GM23338 (cell line): ENCODE data around the gene ALOX15. TPM values are rescaled to one million over a fixed set of nuclear protein-coding genes. Genes with fewer than 3 reads are reported as not detected.

Experiments
- CREB1 ChIP-seq: fragments of 250-450 bp; sonication (Bioruptor Pico); IDR thresholded peaks from 2 replicates; pipeline ENCODE4 v1.5.0; 2020; ENCODE audit warnings: low read depth, mild to moderate bottlenecking, moderate library complexity
- ETS1 ChIP-seq: IDR thresholded peaks from 2 replicates; pipeline ENCODE4 v1.6.1; 2016; ENCODE audit warnings: antibody characterized with exemption
- EZH2 ChIP-seq: fragments of 200-600 bp; sonication (generic); IDR thresholded peaks from one replicate; pipeline ENCODE4 v1.8.0; 2017; ENCODE audit warnings: antibody characterized with exemption, mild to moderate bottlenecking, low read depth; ENCODE audit not compliant: unreplicated experiment
- EZH2phosphoT487 ChIP-seq: fragments of 200-600 bp; sonication (generic); IDR thresholded peaks from one replicate; pipeline ENCODE4 v1.8.1; 2018; ENCODE audit warnings: antibody characterized with exemption; ENCODE audit not compliant: unreplicated experiment
- POLR2AphosphoS5 ChIP-seq: IDR thresholded peaks from 2 replicates; pipeline ENCODE4 v1.6.1; 2016; ENCODE audit warnings: antibody characterized with exemption, low read depth
- STAT1 ChIP-seq: IDR thresholded peaks from one replicate; pipeline ENCODE4 v1.6.1; 2016; ENCODE audit warnings: antibody characterized with exemption; ENCODE audit not compliant: unreplicated experiment
- ZNF114 ChIP-seq: fragments of 250-450 bp; sonication (Bioruptor Pico); IDR thresholded peaks from 2 replicates; pipeline ENCODE4 v1.5.0; 2020; ENCODE audit warnings: mild to moderate bottlenecking, moderate library complexity
- polyA plus RNA-seq: library from polyadenylated mRNA; unstranded; fragments of >200 nt; fragmentation: Nextera tagmentation; extraction: Ambion mirVana; gene quantifications from 2 replicates; pipeline ENCODE4 v1.2.1, GENCODE V29; 2016
- total RNA-seq: library from RNA; depleted of rRNA; stranded (reverse); fragments of >200 nt; shearing (Covaris generic); gene quantifications from 2 replicates; pipeline ENCODE4 v1.2.3, GENCODE V29; 2014
- TF ChIP-seq, protein P1 (sequence below): fragments of 250-450 bp; sonication (Bioruptor Pico); IDR thresholded peaks from 2 replicates; pipeline ENCODE4 v1.5.0; 2020; ENCODE audit warnings: mild to moderate bottlenecking, moderate library complexity
- TF ChIP-seq, protein P2 (sequence below): IDR thresholded peaks from one replicate; pipeline ENCODE4 v1.6.1; 2018; ENCODE audit warnings: antibody characterized with exemption; ENCODE audit not compliant: unreplicated experiment

The ALOX15 gene
- total and polyA plus RNA-seq, 2 experiments from 2014 or later: 1.2 to 1.4 TPM

GRCh38 chr17:4610656-4611055, 30.8 kb downstream of the ALOX15 start (continued):
- TF ChIP-seq, protein P1, sequence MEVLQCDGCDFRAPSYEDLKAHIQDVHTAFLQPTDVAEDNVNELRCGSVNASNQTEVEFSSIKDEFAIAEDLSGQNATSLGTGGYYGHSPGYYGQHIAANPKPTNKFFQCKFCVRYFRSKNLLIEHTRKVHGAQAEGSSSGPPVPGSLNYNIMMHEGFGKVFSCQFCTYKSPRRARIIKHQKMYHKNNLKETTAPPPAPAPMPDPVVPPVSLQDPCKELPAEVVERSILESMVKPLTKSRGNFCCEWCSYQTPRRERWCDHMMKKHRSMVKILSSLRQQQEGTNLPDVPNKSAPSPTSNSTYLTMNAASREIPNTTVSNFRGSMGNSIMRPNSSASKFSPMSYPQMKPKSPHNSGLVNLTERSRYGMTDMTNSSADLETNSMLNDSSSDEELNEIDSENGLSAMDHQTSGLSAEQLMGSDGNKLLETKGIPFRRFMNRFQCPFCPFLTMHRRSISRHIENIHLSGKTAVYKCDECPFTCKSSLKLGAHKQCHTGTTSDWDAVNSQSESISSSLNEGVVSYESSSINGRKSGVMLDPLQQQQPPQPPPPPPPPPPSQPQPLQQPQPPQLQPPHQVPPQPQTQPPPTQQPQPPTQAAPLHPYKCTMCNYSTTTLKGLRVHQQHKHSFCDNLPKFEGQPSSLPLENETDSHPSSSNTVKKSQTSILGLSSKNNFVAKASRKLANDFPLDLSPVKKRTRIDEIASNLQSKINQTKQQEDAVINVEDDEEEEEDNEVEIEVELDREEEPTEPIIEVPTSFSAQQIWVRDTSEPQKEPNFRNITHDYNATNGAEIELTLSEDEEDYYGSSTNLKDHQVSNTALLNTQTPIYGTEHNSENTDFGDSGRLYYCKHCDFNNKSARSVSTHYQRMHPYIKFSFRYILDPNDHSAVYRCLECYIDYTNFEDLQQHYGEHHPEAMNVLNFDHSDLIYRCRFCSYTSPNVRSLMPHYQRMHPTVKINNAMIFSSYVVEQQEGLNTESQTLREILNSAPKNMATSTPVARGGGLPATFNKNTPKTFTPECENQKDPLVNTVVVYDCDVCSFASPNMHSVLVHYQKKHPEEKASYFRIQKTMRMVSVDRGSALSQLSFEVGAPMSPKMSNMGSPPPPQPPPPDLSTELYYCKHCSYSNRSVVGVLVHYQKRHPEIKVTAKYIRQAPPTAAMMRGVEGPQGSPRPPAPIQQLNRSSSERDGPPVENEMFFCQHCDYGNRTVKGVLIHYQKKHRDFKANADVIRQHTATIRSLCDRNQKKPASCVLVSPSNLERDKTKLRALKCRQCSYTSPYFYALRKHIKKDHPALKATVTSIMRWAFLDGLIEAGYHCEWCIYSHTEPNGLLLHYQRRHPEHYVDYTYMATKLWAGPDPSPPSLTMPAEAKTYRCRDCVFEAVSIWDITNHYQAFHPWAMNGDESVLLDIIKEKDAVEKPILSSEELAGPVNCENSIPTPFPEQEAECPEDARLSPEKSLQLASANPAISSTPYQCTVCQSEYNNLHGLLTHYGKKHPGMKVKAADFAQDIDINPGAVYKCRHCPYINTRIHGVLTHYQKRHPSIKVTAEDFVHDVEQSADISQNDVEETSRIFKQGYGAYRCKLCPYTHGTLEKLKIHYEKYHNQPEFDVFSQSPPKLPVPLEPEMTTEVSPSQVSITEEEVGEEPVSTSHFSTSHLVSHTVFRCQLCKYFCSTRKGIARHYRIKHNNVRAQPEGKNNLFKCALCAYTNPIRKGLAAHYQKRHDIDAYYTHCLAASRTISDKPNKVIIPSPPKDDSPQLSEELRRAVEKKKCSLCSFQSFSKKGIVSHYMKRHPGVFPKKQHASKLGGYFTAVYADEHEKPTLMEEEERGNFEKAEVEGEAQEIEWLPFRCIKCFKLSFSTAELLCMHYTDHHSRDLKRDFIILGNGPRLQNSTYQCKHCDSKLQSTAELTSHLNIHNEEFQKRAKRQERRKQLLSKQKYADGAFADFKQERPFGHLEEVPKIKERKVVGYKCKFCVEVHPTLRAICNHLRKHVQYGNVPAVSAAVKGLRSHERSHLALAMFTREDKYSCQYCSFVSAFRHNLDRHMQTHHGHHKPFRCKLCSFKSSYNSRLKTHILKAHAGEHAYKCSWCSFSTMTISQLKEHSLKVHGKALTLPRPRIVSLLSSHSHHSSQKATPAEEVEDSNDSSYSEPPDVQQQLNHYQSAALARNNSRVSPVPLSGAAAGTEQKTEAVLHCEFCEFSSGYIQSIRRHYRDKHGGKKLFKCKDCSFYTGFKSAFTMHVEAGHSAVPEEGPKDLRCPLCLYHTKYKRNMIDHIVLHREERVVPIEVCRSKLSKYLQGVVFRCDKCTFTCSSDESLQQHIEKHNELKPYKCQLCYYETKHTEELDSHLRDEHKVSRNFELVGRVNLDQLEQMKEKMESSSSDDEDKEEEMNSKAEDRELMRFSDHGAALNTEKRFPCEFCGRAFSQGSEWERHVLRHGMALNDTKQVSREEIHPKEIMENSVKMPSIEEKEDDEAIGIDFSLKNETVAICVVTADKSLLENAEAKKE (CRISPR knock-in tag): no peak
- TF ChIP-seq ZNF114 (no peak), POLR2AphosphoS5 (no peak), ETS1 (no peak), EZH2phosphoT487 (no peak), EZH2 (no peak), STAT1 (no peak), CREB1 (CRISPR knock-in tag) (no peak)
- TF ChIP-seq, protein P2, sequence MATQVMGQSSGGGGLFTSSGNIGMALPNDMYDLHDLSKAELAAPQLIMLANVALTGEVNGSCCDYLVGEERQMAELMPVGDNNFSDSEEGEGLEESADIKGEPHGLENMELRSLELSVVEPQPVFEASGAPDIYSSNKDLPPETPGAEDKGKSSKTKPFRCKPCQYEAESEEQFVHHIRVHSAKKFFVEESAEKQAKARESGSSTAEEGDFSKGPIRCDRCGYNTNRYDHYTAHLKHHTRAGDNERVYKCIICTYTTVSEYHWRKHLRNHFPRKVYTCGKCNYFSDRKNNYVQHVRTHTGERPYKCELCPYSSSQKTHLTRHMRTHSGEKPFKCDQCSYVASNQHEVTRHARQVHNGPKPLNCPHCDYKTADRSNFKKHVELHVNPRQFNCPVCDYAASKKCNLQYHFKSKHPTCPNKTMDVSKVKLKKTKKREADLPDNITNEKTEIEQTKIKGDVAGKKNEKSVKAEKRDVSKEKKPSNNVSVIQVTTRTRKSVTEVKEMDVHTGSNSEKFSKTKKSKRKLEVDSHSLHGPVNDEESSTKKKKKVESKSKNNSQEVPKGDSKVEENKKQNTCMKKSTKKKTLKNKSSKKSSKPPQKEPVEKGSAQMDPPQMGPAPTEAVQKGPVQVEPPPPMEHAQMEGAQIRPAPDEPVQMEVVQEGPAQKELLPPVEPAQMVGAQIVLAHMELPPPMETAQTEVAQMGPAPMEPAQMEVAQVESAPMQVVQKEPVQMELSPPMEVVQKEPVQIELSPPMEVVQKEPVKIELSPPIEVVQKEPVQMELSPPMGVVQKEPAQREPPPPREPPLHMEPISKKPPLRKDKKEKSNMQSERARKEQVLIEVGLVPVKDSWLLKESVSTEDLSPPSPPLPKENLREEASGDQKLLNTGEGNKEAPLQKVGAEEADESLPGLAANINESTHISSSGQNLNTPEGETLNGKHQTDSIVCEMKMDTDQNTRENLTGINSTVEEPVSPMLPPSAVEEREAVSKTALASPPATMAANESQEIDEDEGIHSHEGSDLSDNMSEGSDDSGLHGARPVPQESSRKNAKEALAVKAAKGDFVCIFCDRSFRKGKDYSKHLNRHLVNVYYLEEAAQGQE: no peak
